Activated naive CD4-positive, alpha-beta T cell treated with anti-CD3 and anti-CD28 coated beads, Interleukin-2, amount 50 U/mL, for 16 hours (primary cell): ENCODE measurements around the gene AMTN.
"Not testable (repeated sequence)": the region's sequence is repeated elsewhere in the genome, so short reads cannot be mapped to it uniquely, and the experiment has no call there.

ENCODE experiments used
- DNase-seq: peaks from one replicate; pipeline ENCODE4 v3.0.0-alpha.2; 2020

The AMTN gene

GRCh38 chr4:70518269-70518668, at the start of gene AMTN:
AMTN (plus strand) TSS chr4:70518569; CDS start chr4:70518778, 209 bp downstream.
- DNase-seq, result no peak

- no peak for DNase-seq
Observed at GRCh38 chr4:70471897-70472296, 46.5 kb upstream of the AMTN start, which contains the start of gene MUC7. MUC7 (plus strand) TSS chr4:70472197; CDS start chr4:70474022, 1,825 bp downstream.

GRCh38 chr4:70473679-70474078, 44.7 kb upstream of the AMTN start:
- no peak for DNase-seq

GRCh38 chr4:70488748-70489147, 29.6 kb upstream of the AMTN start:
- no peak for DNase-seq

GRCh38 chr4:70496231-70496630, 22.1 kb upstream of the AMTN start:
- no peak for DNase-seq

GRCh38 chr4:70501838-70502237, 16.5 kb upstream of the AMTN start:
- DNase-seq, result not testable (repeated sequence)

DNA sequence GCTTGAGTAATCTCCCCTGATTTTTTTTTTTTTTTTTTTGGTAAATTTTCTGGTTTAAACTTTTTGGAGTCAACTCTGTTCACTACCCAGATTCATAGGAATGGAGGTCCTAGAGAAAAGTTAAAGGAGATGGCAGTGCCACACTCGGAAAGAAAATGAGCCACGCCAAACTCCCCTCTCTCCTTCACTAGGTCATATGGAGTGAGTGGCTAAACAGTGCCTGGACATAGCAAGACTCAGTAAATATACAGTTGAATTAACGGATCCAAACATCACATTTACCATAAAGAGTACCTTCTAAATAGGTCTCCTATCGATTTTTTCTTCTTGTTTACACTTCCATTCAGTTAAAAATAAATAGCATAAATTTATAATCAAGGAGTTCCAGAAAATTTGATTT, 13.6 kb upstream of the AMTN start:
- no peak for DNase-seq

- peak; percentile 48 for DNase-seq
Observed at GRCh38 chr4:70505151-70505748, 13.1 kb upstream of the AMTN start.

GRCh38 chr4:70508801-70509200, 9.6 kb upstream of the AMTN start:
- no peak for DNase-seq

- no peak for DNase-seq
Observed at GRCh38 chr4:70511365-70511764, 7.0 kb upstream of the AMTN start.

DNA sequence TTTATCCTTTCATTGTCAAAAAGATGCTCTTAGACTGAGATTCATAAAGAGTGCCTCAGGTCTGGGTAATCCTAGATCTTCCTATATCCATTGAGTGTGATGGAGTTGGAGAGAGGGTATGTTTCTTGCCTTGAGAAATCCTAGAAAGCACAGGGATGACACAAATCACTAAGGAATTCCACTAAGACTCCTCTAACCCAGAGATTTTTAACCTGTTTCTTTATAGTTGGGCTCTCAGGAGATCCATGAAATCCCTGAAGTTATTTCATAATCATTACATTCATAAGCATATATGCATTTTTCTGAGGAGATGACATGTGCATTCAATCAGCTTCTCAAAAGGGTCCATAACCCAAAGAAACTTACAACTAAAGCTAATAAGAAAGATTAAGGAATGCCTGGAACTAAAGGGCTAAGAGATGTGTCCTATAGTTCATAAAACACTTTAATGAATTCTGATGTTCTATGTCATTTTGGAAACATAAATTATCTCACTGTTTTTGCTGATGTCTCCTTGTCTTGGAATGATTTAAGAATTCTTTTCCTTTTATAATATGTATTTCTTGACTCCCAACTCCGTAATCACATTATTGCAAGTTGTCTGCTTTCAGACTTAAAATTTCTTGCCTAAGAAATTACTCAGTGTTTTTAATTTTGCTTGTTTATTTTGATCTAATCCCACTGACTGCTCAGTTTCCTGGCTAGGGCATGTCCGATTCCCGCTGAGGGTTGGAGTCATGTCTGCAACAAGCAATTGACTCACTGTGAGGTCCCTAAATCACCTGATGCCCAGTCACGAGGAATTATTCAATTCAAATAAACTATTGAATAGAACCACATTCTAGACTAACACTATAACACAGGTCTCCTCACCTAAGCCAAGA, 2.8 kb upstream of the AMTN start:
- no peak for DNase-seq

DNA sequence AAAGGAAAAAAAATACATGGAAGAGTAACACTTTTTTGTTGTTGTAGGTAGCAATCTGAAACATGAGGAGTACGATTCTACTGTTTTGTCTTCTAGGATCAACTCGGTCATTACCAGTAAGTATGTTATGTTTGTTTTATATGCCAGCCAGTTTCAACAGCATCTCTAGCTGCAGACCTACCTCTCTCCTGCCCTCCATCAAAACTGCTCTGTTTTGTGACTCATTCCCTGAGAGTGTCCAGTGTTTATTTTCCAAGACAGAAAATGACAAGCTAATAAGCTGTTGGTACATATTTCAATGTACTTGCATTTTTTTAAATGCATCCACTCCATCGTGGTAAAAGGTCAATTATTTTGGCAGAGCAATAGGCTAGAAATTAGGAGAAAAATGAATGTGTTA, 347 bp downstream of the AMTN start:
- no peak for DNase-seq

DNA sequence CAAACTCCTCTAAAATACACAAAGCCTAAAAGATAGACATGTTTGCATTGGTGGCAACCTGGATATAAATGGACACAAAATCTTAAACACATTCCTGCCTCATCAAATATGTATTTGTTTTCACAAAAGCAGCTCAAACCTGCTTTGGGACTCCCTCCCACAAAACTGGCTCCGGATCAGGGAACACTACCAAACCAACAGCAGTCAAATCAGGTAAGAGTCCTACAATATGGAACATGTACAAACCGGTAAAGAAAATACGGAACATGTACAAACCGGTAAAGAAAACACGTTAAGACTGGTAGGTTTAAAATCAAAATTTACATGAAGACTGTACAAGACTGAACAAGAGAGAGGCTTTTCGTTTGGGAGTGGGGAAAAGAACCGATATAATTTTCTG, 4.3 kb downstream of the AMTN start:
- no peak for DNase-seq

DNA sequence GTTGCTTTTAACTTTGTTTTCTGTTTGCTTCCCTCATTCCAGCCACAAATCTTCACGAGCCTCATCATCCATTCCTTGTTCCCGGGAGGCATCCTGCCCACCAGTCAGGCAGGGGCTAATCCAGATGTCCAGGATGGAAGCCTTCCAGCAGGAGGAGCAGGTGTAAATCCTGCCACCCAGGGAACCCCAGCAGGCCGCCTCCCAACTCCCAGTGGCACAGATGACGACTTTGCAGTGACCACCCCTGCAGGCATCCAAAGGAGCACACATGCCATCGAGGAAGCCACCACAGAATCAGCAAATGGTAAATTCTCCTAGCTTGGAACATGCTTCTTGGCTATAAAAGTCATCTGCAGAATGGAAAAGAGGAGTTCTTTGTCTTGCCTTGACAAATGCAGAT, 12.6 kb downstream of the AMTN start:
- no peak for DNase-seq

- no peak for DNase-seq
Observed at GRCh38 chr4:70531981-70532380, 13.6 kb downstream of the AMTN start.

DNA sequence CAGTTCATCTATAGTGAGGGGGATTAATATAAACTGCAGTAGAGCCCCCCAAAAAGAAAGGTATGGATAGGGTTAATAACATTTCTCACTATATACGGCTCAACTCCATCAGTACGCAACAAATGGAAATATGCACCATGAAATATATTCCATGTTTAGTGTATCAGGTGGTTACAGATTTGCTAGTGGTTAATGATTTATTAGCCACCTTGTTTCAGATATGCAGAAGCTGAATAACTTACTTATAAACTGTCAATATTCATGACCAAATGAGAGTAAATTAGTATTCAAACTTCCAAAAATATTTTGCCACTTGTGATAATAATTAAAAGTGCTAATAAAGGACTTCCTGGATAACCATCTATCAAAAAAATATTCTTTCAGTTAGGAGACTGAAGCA, 14.8 kb downstream of the AMTN start:
- DNase-seq, result no peak

- DNase-seq, result no peak
Observed at GRCh38 chr4:70533791-70534190, 15.4 kb downstream of the AMTN start.

DNA sequence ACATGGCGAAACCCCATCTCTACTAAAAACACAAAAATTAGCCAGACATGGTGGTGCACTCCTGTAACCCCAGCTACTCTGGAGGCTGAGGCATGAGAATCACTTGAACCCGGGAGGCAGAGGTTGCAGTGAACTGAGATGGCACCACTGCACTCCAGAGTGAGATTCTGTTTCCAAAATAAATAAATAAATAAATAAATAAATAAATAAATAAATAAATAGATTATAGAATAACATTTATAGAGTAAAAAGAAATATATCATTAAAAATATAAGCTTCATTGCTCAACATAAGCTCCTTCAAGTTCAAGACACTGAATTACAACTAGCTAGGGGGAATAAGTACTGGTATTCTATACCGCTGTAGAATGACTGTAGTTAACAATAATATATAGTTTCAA, 16.5 kb downstream of the AMTN start:
- not testable (repeated sequence) for DNase-seq

GRCh38 chr4:70538869-70539268, 20.5 kb downstream of the AMTN start:
- no peak for DNase-seq

GRCh38 chr4:70544279-70544868, 26.0 kb downstream of the AMTN start:
- no peak for DNase-seq

DNA sequence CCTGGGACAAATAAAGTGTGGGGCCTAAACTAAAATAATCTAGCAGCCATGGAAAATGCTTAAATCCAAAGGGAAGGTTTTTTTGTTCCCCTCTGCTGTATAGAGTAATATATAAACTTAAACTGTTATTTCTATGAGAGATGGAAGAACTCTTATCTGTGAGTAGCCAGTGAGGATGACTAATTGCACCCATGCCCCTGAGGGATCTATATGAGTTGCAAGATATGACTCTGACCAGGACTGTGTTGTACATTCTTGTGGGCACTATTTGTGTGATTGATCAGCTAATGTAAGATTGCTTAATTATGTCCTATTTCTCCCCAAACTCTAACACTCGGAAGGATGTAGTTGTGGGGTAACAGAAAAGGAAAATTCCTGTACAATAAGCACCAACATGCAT, 38.5 kb downstream of the AMTN start:
- DNase-seq, result no peak

DNA sequence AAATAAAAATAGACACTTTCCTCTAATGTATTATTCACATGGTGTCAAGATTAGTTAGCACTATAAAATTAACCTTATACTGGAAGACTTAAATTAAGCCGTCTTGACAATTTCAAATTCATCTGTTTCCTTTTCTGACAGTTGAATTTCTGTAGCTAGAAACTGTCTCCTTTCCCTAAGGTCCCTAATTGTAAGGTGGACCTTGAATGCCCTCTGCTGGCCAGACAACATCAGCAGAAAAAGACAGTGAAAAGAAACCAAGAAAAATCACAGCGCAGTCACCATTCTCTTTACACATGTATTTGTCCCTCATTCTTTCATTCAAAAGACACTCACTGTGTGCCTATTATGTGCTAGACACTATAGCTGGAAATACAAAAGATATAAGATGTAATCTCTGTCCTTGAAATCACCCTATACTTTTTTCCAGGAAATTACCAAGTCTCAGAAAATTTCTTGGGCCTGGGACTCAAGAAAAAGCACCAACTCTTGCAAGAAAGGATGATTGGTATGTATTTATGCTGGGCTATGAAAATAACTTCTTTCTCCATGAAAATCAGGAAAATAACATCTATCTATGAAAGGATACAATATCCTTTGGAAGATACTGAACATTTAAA, 41.0 kb downstream of the AMTN start:
- DNase-seq, result peak; percentile 23

GRCh38 chr4:70559924-70560323, 41.6 kb downstream of the AMTN start:
- DNase-seq, result no peak

DNA sequence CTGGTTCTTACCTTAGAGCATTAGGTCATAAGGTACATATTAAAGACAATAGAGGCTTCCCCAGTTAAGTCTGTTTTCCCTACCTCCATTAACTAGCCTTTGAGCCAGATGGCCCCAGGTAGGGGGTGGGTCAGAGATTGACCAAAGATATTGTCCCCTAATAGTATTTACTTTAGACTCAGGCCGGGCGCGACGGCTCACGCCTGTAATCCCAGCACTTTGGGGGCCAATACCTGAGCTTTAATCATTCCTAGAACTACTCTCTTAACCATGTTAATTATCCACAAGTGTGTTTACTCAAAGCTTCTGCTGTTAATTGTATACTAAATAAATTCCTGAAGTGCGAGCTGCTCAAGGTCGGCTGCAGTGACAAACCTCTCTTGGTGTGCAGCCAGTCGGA, 45.7 kb downstream of the AMTN start:
- DNase-seq, result no peak
